ENCODE data around the gene EPAS1. TPM values are rescaled to one million over a fixed set of nuclear protein-coding genes. Genes with fewer than 3 reads are reported as not detected.

EPAS1 gene
- total and polyA plus RNA-seq, 2 of the 13 experiments (the other 11 are each of a cell fraction or from before 2014, with no cell fraction given) = 47.1 to 182 TPM

GRCh38 chr2:46315103-46315890 is 18.1 kb downstream of the EPAS1 start (continued):
- TF ChIP-seq NR0B2 (CRISPR knock-in tag; IDR thresholded peaks at IDR 0.05) = peak; percentile 89; the same call in 1 of the 2 replicates
- peak; percentile 83 for TF ChIP-seq ESRRA (CRISPR knock-in tag; IDR thresholded peaks at IDR 0.05; ENCODE audit: low read depth)
- TF ChIP-seq ZNF574 (CRISPR knock-in tag; IDR thresholded peaks at IDR 0.05) = peak; percentile 83
- TF ChIP-seq SIN3B (IDR thresholded peaks at IDR 0.05; ENCODE audit: low read length) = no peak
- TF ChIP-seq SETDB1 (CRISPR knock-in tag; IDR thresholded peaks at IDR 0.05; ENCODE audit: borderline replicate concordance) = no peak
- TF ChIP-seq MYPOP (CRISPR knock-in tag; IDR thresholded peaks at IDR 0.05) = peak; percentile 91
- TF ChIP-seq ZNF598 (CRISPR knock-in tag; IDR thresholded peaks at IDR 0.05; ENCODE audit: borderline replicate concordance) = peak; percentile 60; the same call in 1 of the 2 replicates
- 0 out of 2 replicates have a peak, but pooled peaks have one; percentile 23 for TF ChIP-seq ZBTB14 (CRISPR knock-in tag; IDR thresholded peaks at IDR 0.05)
- peak; percentile 56; the same call in 1 of the 2 replicates for TF ChIP-seq RAD21 (CRISPR knock-in tag; IDR thresholded peaks at IDR 0.05)
- TF ChIP-seq FOXP4 (CRISPR knock-in tag; IDR thresholded peaks at IDR 0.05) = peak; percentile 93
- TF ChIP-seq PAWR (CRISPR knock-in tag; IDR thresholded peaks at IDR 0.05; ENCODE audit: borderline replicate concordance) = no peak
- peak; percentile 95 for TF ChIP-seq CEBPB (IDR thresholded peaks at IDR 0.05; ENCODE audit: borderline replicate concordance, low read depth, low read length)
- peak; percentile 95 for TF ChIP-seq ZBTB43 (CRISPR knock-in tag; conservative IDR thresholded peaks at IDR 0.05)
- TF ChIP-seq ONECUT2 (CRISPR knock-in tag; IDR thresholded peaks at IDR 0.05) = 0 out of 2 replicates have a peak, but pooled peaks have one; percentile 40
- TF ChIP-seq CBX5 (CRISPR knock-in tag; IDR thresholded peaks at IDR 0.05; ENCODE audit: borderline replicate concordance) = peak; percentile 98; the same call in 1 of the 2 replicates
- TF ChIP-seq DNMT3B (CRISPR knock-in tag; conservative IDR thresholded peaks at IDR 0.05) = peak; percentile 69; the same call in 1 of the 2 replicates
